DMS 273 (cell line): Measurements from ENCODE around the gene PSMG2.
"Not testable (repeated sequence)": the region's sequence is repeated elsewhere in the genome, so short reads cannot be mapped to it uniquely, and the experiment has no call there.

ENCODE experiments used
- DNase-seq: peaks from one replicate; lab custom pipeline; 2025; ENCODE audit not compliant: unreplicated experiment; lab: John Stamatoyannopoulos, UW

PSMG2 gene

GRCh38 chr18:12758566-12758965, 55.7 kb downstream of the PSMG2 start:
- DNase-seq = not testable (repeated sequence)

GRCh38 chr18:12765126-12765525, 62.3 kb downstream of the PSMG2 start:
- no peak for DNase-seq

GRCh38 chr18:12765586-12765985, 62.7 kb downstream of the PSMG2 start:
- DNase-seq = no peak

- DNase-seq = no peak
Measured at GRCh38 chr18:12766986-12767433, 64.2 kb downstream of the PSMG2 start.

GRCh38 chr18:12767580-12768155, 64.8 kb downstream of the PSMG2 start:
- DNase-seq = no peak

GRCh38 chr18:12768625-12769024, 65.8 kb downstream of the PSMG2 start:
- DNase-seq = no peak

- DNase-seq = no peak
Measured at GRCh38 chr18:12769136-12769535, 66.3 kb downstream of the PSMG2 start.

GRCh38 chr18:12769644-12770440, 67.0 kb downstream of the PSMG2 start:
- no peak for DNase-seq

- DNase-seq = no peak
Measured at GRCh38 chr18:12770469-12771219, 67.8 kb downstream of the PSMG2 start.

GRCh38 chr18:12772111-12772510, 69.3 kb downstream of the PSMG2 start:
- DNase-seq = no peak

GRCh38 chr18:12773369-12773768, 70.5 kb downstream of the PSMG2 start:
- no peak for DNase-seq

GRCh38 chr18:12774982-12775381, 72.1 kb downstream of the PSMG2 start:
- no peak for DNase-seq
